Gastroesophageal sphincter (tissue), 3 donors: ENCODE data around the gene VPS13C.

Experiments used
- POLR2A ChIP-seq, 2 donors: fragments of 450-650 bp; IDR thresholded peaks; one replicate each; pipeline ENCODE4 v1.6.1; 2017; ENCODE audit warnings: antibody characterized with exemption in 2 of 2, mild to moderate bottlenecking in 2 of 2, moderate library complexity in 1 of 2
- POLR2AphosphoS5 ChIP-seq: sonication (generic); formaldehyde crosslinking; IDR thresholded peaks from one replicate; pipeline ENCODE4 v1.6.1; 2017; ENCODE audit warnings: antibody characterized with exemption
- TF ChIP-seq, protein P1 (sequence below), 4 experiments: fragments of 200-600 bp in 2 of 4; fragments of 450-650 bp in 2 of 4; sonication (generic) in 1 of 4; IDR thresholded peaks; one replicate each; pipeline ENCODE4 v1.5.1; 2017 to 2019; ENCODE audit warnings: antibody characterized with exemption in 4 of 4, mild to moderate bottlenecking in 2 of 4, moderate library complexity in 2 of 4

DNA sequence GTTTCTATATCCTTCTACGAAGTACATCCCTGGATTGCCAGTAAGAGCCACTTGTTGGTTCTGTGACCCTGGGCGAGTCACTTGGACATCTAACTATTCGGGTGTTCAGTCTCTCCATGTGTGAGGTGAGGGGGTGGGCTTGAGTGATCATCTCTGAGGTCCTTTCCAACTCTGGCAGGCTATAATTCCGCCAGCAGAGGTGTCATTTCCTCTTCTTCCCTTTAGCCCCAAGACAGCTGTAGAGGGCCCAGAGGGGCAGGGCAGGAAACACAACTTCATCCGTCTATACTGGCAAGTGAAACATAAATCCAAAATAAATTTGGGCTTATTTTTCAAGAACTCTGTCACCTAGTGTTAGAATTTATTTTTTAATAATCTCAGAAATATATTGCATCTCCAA is 44.6 kb upstream of the VPS13C start:
- TF ChIP-seq POLR2A (IDR thresholded peaks at IDR 0.05) (no peak), POLR2AphosphoS5 (no peak)
- TF ChIP-seq, protein P1, sequence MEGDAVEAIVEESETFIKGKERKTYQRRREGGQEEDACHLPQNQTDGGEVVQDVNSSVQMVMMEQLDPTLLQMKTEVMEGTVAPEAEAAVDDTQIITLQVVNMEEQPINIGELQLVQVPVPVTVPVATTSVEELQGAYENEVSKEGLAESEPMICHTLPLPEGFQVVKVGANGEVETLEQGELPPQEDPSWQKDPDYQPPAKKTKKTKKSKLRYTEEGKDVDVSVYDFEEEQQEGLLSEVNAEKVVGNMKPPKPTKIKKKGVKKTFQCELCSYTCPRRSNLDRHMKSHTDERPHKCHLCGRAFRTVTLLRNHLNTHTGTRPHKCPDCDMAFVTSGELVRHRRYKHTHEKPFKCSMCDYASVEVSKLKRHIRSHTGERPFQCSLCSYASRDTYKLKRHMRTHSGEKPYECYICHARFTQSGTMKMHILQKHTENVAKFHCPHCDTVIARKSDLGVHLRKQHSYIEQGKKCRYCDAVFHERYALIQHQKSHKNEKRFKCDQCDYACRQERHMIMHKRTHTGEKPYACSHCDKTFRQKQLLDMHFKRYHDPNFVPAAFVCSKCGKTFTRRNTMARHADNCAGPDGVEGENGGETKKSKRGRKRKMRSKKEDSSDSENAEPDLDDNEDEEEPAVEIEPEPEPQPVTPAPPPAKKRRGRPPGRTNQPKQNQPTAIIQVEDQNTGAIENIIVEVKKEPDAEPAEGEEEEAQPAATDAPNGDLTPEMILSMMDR (IDR thresholded peaks at IDR 0.05), result no peak
